Fibroblast of villous mesenchyme (primary cell): ENCODE measurements around the gene UBA1. TPM values are rescaled to one million over a fixed set of nuclear protein-coding genes. Genes with fewer than 3 reads are reported as not detected.

Experiments used
- DNase-seq: peaks from one replicate; pipeline ENCODE4 v3.0.0-alpha.2; 2010; ENCODE audit warnings: low read depth
- H3K4me3 ChIP-seq: 2 replicates; pipeline ENCODE4 v1.5.1; 2011; ENCODE audit warnings: low read depth, mild to moderate bottlenecking, low read length
- total RNA-seq: library from RNA; depleted of rRNA; stranded (reverse); fragments of >200 nt; gene quantifications from 2 replicates; pipeline ENCODE4 v1.2.3, GENCODE V29; 2012
- TF ChIP-seq, protein P1 (sequence below): IDR thresholded peaks from 2 replicates; pipeline ENCODE4 v1.5.1; 2012; ENCODE audit warnings: low read depth, mild to moderate bottlenecking, low read length; ENCODE audit not compliant: insufficient read depth

Gene UBA1
- total RNA-seq, 1 donor: 212 TPM

- TF ChIP-seq, protein P1, sequence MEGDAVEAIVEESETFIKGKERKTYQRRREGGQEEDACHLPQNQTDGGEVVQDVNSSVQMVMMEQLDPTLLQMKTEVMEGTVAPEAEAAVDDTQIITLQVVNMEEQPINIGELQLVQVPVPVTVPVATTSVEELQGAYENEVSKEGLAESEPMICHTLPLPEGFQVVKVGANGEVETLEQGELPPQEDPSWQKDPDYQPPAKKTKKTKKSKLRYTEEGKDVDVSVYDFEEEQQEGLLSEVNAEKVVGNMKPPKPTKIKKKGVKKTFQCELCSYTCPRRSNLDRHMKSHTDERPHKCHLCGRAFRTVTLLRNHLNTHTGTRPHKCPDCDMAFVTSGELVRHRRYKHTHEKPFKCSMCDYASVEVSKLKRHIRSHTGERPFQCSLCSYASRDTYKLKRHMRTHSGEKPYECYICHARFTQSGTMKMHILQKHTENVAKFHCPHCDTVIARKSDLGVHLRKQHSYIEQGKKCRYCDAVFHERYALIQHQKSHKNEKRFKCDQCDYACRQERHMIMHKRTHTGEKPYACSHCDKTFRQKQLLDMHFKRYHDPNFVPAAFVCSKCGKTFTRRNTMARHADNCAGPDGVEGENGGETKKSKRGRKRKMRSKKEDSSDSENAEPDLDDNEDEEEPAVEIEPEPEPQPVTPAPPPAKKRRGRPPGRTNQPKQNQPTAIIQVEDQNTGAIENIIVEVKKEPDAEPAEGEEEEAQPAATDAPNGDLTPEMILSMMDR: no peak
- no peak overlapping the region for H3K4me3 ChIP-seq
- no peak for DNase-seq
Measured at GRCh38 chrX:47222751-47223350, 29.2 kb downstream of the UBA1 start.

DNA sequence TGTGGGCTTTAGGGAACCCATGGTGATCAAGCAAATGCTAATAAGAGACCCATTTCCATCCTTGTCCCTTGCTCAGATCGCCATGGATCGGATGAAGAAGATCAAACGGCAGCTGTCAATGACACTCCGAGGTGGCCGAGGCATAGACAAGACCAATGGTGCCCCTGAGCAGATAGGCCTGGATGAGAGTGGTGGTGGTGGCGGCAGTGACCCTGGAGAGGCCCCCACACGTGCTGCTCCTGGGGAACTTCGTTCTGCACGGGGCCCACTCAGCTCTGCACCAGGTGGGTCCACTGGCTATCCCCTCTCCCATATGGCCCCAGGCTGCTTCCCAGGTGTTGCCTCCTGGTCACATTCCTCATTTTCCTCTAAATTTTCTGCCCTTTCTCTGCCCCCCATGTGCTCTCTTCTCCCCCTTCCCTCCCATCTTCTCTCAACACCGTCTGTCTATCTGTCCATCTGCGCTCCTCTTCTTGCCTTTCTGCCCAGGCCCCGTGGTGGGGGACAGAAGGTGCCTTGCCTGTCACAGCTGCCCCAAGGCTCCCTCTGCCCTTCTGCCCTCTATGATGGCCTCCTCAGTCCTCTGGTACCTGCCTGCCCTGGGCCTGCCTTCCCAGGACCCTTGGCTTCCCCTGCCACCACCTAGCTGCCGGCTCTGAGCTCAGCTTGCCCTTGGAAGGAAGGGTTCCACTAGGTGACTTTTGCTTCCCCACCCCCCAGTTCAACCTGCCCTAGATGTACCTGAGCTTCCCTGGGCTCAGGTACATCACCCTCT is 30.0 kb downstream of the UBA1 start:
- TF ChIP-seq, protein P1: no peak
- DNase-seq: no peak
- H3K4me3 ChIP-seq: no peak overlapping the region

GRCh38 chrX:47224266-47224895 is 30.8 kb downstream of the UBA1 start:
- no peak for DNase-seq
- H3K4me3 ChIP-seq: no peak overlapping the region
- TF ChIP-seq, protein P1: no peak

DNA sequence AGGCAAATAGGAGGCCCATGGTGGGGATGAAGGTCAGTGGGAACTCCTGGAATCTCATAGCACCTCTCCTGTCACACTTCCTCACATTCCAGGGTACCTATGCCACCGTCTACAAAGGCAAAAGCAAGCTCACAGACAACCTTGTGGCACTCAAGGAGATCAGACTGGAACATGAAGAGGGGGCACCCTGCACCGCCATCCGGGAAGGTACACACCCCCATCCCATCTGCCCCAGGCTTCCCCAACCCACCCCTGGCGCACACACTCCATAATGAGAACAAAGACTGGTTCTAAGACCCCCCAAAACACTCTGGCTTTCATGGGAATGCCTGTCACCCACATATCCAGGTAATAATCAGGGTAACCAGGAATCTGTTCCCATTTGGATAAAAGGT is 31.3 kb downstream of the UBA1 start:
- TF ChIP-seq, protein P1: no peak
- H3K4me3 ChIP-seq: no peak overlapping the region
- DNase-seq: no peak

GRCh38 chrX:47226071-47226470 is 32.4 kb downstream of the UBA1 start:
- TF ChIP-seq, protein P1: no peak

GRCh38 chrX:47226531-47227333 is 33.1 kb downstream of the UBA1 start:
- H3K4me3 ChIP-seq: no peak overlapping the region
- TF ChIP-seq, protein P1: no peak
- no peak for DNase-seq

More at GRCh38 chrX:47226071-47226470, 32.4 kb downstream of the UBA1 start:
- DNase-seq: no peak
- no peak overlapping the region for H3K4me3 ChIP-seq
